Suppressor macrophage treated with lipopolysaccharide for 1 hour (primary cell): ENCODE measurements around the gene CRYGC.
"Not testable (repeated sequence)": the region's sequence is repeated elsewhere in the genome, so short reads cannot be mapped to it uniquely, and the experiment has no call there.

Experiments
- DNase-seq, 3 donors: peaks; one replicate each; pipeline ENCODE4 v3.0.0-alpha.2; 2020 to 2022

CRYGC gene

DNA sequence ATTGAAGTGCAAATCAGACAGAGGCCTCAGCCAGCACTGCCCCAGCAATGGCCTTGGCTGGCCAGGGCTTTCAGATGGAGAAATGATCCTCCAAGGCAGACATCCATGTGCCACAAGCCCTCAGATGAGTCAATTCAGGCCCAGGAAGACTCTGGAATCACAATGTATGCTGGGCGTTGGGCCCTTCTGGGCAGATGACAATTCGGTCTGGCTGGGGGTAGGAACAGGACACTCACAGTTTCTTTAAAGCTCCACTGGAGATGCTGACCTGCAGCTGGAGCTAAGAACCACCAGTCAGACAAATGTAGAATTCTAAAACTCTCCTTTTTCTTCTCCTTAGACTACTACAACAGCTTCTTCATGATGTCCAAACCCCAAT, 7.1 kb upstream of the CRYGC start:
- no peak for DNase-seq

DNA sequence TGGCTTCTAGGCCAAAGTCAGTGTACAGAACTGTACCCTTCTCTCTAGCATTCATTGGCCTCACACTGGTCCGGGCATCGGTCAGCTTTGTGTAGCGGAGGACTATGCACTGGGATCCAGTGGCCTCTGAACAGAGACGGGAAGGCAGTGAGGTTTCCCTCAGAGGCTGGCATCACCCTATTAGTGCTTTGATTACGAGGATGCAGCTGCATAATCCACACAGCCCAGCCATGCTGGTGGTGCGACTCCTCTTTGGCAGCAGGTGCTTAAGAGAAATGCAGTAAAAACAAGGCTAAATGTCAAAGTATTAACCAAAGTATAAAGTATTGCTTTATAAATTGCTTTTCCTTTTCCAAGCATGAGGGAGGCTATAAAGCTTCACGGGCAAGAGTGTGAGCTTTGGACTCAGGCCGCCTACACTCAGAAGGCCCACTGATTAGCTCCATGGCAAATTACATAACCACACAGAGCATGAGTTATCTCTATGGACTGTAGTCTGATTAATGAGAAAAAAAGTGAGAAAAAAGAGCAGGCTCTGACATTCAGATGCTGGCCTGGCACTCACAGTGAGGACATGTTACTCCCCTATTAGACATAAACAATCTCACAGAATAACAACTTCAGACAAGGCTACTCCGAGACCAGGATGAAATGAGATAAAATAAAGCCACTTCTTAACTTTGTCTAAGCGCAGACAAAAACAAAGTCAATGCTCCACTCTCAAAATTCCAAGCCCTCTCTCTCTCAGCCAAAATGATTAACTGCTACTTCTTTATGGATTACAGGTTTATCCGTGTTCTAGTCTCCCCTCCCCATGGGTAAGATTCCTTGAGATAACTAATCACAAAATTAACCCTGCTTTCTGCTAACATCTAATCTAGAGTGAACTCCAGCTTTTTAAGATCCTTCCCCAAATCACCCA, 6.4 kb upstream of the CRYGC start:
- DNase-seq: no peak

DNA sequence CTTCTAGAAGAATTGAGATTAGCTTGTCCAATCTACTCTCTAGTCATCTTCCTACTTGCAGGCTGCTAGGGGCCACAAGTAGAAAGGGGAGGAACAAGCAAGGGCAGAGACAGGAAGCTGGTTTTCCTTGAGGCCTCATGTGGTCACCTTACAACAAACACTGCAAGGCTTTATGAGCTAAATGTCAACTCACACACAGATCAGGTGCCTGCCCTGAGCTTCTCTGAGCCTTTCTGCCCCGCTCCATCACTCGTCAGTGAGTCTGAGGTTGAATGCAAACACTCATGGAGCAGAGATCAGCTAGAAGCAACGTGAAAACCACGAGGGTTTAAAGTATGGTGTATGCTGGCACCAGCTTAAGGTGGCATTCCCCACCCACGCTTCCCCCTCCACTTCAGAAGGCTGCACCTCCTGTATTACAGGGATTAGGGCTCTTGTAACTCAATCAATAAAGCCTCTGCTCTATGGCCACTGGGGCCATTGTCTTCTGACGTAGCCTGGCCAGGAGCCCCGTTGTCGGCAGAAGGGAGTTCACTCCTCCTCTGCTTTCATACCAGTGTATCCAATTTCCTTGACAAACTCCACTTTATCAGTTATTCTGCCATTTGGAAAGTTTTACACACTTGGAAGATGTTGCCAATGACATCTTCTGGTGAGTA, 5.4 kb upstream of the CRYGC start:
- DNase-seq: no peak

DNA sequence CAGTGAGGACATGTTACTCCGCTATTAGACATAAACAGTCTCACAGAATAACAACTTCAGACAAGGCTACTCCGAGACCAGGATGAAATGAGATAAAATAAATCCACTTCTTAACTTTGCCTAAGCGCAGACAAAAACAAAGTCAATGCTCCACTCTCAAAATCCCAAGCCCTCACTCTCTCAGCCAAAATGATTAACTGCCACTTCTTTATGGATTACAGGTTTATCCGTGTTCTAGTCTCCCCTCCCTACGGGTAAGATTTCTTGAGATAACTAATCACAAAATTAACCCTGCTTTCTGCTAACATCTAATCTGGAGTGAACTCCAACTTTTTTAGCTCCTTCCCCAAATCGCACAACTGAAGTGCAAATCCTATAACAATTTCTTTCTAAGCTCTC, 1.1 kb upstream of the CRYGC start:
- no peak for DNase-seq

- DNase-seq: no peak
Observed at GRCh38 chr2:208128136-208128535, 1.5 kb downstream of the CRYGC start.

GRCh38 chr2:208127090-208127489, 2.5 kb downstream of the CRYGC start:
- no peak for DNase-seq

GRCh38 chr2:208125251-208125650, 4.4 kb downstream of the CRYGC start:
- no peak for DNase-seq

GRCh38 chr2:208124013-208124715, 5.5 kb downstream of the CRYGC start, which contains the start of gene CRYGD:
TSS of gene CRYGD (minus strand) at chr2:208124524. CDS start at chr2:208124473, 51 bp downstream.
- peak in 2 of 3 donors; percentile 10 to 35 for DNase-seq

DNA sequence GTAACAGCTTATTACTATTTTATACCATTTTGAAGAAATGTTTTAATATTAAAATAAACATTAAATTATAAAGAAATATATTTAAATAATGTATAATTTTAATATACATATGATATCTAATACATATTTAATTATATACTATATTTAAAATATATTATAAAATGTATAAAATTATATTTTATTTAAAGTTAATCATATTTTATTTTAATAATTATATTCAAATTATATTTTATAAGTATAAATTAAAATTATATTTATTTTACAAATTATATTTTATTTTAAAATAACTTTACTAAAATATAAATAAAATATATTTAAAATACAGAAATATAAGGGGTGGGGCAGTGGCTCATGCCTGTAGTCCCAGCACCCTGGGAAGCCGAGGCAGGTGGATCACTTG, 7.4 kb downstream of the CRYGC start:
- DNase-seq: no peak

DNA sequence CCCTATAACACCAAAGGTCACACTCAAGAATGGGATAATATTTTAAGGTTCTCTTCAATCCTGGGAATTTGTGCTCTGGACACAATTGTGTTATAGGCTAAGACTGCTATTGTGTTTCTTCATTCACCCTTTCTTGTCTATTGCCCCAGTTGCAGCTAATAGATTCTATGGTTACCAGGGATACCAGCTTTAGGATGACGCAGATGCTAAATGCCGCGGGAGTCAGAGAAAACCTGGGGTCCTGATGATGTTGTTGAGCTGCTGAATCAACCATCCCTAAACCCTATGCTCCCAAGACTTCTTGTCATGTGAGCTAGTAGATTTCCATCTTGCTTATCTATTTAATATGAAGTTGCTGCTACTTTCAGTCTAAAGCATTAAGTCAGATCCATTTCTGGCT, 10.7 kb downstream of the CRYGC start:
- DNase-seq: no peak

- not testable (repeated sequence) for DNase-seq
Observed at GRCh38 chr2:208117390-208117789, 12.2 kb downstream of the CRYGC start.

DNA sequence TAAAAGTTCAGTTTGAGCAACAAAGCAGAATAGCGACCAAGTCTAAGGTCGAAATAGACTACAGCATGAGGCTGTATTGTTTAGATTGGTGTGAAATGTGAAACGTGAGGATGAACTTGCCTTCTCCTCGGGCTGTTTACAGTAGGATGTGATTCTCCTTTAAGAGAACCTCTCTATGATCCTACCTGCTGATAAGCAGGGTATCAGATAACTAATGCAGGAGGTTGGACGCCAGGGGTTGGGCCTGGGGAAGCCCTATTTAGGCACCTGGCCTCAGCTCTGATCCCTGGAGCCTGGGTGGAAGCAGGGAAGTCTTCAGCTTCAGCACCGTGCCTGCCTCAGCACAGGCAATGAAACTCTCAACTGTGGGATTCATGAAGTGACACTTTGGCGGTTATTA, 16.7 kb downstream of the CRYGC start:
- no peak for DNase-seq

GRCh38 chr2:208112273-208112745, 17.3 kb downstream of the CRYGC start:
- DNase-seq: not testable (repeated sequence)

- DNase-seq: no peak
Observed at GRCh38 chr2:208103616-208104015, 26.0 kb downstream of the CRYGC start.

- DNase-seq: peak; percentile 22 to 33 (median 27)
Observed at GRCh38 chr2:208101716-208102631, 27.7 kb downstream of the CRYGC start.

GRCh38 chr2:208099682-208100470, 29.8 kb downstream of the CRYGC start:
- no peak for DNase-seq

GRCh38 chr2:208098701-208099100, 30.9 kb downstream of the CRYGC start:
- DNase-seq: not testable (repeated sequence)

- DNase-seq: no peak
Observed at GRCh38 chr2:208098267-208098666, 31.4 kb downstream of the CRYGC start.

- no peak for DNase-seq
Observed at GRCh38 chr2:208097801-208098200, 31.8 kb downstream of the CRYGC start.

DNA sequence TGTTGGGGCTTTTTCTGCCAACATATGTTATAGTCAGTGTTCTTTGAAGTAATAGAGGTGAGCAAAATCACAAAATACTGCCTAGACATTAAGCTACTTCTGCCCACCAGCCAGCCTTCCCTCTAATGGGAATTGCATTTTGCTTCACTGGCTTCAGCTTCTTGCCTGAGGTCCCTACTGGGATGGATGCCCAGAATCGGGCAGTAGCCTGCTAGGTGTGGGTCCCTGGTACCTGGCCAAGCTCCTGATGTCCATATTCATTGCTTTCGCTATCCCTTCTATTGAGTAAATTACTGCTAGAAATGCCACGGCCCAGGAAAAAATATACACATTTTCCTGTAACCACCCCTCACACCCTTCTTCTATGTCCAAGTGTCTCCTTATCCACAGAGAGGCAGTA, 32.3 kb downstream of the CRYGC start:
- no peak for DNase-seq

GRCh38 chr2:208096080-208096479, 33.5 kb downstream of the CRYGC start:
- DNase-seq: no peak
